GF-D8 (cell line): ENCODE results near the gene CCDC86.

Experiments
- DNase-seq: peaks from one replicate; lab custom pipeline; 2025; lab: John Stamatoyannopoulos, UW

The CCDC86 gene

DNA sequence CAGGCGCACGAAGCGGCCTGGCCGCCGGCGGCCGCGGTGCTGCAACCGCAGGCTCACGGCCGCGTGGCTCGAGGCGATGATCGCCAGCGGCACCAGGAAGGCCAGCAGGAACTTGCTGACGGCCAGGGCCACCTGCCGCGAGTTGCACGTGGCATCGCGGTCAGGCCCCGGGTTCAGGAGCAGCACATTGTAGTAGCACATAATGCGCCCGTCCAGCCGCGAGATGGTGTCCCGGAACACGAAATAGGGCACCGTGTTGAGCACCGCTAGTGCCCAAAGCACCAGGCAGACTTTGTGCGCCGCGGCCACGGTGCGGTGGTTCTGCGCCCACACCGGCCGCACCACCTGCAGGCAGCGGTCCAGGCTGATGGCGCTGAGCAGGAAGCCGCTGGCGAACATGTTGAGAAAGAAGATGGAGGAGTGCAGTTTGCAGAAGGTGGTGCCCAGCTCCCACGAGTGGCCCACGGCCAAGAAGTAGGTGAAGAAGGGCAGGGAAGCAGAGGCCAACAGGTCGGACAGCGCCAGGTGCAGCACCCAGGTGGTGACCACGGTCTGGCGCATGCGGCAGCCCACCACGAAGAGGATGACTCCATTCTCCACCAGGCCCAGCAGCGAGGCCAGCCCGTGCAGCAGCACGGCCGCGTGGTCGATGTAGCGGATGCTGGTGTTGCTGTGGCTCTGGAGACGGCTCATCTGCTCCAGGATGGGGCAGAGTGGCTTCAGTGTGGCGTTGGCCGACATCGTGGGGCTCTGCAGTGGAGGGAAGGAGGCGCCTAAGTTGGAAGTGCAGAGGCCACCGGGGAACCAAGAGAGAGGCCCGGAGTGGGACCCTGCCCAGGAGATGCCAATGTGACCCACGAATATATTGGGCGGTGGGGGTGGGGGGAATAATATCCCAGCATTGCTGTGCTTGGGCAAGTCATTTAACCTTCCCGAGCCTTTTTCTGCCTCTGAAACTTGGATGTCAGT, 11.4 kb downstream of the CCDC86 start:
- no peak for DNase-seq

DNA sequence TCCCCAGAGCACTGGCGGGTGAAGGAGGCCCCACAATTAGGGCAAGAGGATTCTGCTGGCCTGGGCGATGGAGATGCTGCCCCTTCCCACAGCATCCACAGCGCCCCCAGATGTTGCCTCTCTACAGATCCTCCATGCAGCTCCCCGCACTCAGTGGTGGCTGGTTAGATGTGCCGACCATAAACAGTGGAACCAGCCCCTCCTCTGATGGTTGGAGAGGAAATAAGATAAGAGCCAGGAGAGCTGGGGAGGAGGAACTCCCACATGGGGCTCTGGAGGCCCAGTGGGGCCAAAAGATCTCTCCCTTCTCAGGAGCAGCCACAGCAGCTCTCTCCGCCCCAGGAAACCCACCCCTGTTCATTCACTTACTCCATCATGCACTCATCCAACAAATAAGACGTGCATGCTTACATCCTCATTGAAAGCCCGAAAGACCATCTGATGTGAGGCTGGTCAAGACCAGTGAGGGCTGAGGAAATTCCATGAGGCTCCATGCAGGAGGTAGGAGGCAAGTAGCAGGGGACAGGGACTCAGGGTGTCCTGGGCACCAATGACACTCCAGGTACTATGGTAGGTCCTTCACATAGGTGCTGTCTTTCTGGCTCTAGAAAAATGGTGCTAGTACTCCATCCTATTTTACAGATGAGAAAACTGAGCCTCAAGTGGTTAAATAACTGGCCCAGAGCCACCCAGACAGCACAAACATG, 12.4 kb downstream of the CCDC86 start:
- peak; percentile 73 for DNase-seq

DNA sequence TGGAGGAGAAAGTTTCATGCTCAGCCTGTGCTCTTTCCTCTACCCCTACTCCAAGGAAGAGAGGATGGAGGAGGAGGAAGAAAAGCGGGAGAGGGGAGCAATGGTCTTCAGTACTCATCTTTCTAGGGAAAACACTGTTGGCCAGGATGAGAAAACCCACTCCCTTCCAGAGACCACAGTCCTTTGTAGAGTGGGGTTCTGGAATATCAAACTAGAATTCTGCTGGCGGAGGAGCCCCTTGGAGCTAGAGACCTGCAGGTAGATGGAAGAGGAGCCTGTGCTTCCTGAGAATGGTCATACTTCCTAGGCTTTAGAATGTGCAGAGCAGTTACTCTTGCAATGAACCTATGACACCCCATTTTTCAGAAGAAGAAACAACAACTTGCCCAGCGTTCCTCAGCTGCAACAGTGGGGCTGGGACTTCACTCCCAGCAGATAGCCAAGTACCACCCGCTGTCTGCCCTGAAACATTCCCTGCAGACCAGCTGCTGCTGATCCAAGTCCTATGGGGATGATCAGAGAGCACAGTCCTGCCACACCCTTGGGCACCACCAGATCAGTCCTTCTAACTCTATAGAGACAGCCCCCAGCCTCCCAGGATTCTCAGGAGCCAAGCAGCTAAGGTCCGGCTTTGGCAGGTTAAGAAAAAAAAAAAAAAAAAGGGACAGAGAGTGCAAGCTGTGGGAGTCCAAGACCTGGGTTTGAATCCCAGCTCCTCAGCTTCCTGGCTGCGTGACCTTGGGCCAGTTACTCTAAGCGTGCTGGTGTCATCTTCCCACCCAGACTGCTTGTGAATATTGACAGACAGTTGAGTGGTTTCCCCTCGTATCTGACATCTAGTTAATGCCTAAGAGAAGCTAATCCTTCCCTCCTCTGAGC, 13.2 kb downstream of the CCDC86 start:
- no peak for DNase-seq

DNA sequence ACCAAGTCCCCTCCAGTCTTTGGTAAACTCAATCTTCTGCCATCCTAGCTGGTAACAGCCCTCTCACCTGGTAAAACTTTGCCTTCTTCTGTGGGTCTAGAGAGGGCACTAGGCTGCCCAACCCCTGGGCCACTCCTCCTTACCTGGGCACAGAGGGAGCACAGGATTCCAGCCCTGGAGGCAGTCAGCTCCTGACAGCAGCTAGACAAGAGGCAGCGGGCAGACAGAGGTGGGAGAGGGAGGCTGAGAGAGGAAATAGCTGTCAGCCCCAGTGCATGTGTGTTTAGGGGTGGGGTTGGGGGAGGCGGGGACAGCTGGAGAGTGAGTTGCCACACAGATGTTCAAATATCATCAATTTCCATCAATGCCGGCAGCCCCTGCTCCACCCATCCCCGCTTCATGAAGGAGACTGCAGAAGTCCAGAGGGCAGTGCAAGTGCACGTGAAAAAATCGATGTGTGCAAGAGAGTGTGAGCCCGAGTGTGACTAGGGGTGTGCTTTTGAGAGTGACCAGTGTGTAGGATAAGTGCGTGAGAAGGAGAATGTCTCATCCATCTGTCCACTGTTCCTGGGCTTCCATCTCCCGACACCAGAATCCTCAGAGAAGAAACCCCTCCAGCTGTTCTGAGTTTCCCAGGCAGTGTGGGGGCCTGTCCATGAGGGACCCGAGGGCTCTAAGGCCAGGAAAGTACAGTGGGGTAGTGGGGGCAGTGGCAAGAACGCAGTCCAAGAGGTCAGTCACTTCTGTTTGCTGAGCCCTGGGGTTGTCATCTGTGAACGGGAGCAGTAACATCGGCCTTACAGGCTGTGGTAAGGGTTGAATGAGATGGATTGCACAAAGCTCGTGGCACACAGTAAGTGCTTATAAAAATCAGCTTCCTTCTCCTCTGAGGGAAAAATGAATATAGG, 14.1 kb downstream of the CCDC86 start, which contains the start of gene PTGDR2:
Gene PTGDR2 (minus strand): TSS at position 225 of the 908 bp plus-strand sequence. CDS start 2,228 bp downstream, outside the sequence.
- DNase-seq = peak; percentile 35

DNA sequence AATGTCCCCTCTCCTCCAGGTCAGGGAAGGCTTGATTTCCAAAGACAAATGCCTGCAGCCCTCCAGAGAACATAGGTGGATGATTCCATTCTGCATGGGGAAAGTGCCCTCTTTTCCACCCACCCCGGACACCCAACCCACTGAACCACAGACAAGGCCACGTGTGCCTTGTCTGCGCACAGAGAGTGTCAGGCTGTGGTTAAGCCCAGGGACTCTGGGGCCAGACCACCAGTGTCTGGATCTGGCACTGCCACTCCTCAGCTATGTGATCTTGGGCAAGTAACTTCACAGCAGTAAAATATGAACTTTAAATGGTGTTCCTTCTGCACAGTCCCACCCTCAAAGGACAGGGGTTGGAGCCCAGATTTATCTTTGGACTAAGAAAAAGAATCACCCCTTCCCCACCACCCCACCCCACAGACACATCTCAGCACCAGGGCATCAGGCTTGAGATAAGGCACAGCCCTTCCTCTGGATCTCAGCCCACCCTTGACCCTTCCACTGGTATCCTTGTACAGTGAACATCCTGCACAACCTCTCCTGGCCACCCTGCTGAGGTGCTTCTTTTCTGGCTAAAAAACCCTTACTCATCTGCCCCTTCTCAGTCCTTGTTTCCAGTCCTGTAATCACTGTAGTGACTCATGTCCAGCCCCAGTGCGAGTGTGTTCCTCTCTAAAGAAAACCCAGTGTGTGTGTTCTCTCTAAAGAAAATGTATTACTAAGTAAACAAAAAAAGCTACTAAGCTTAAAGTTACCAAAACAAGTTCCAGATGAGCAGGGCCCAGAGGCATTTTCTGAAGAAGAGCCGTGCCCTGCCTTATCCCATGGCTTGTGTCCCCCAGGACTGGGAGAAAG, 15.7 kb downstream of the CCDC86 start:
- DNase-seq = no peak

DNA sequence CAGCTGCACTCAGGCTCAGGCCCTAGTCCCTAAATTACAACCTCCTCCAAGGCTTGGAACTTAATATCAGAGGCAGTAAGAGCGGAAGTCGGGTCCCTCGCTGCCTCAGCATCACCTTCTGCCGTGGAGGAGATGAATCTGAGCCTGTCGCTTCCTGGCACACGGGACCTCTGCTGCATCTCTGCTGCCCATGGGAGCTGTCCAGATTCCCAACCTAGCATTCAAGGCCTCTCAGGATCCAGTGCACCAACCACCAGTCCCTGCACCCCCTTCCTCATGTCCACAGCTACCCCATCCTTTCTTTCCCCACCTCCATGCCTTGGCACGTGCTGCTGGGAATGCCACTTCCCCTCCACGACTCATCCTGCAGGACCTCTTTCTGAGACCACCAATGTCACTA, 16.3 kb downstream of the CCDC86 start:
- DNase-seq = no peak

DNA sequence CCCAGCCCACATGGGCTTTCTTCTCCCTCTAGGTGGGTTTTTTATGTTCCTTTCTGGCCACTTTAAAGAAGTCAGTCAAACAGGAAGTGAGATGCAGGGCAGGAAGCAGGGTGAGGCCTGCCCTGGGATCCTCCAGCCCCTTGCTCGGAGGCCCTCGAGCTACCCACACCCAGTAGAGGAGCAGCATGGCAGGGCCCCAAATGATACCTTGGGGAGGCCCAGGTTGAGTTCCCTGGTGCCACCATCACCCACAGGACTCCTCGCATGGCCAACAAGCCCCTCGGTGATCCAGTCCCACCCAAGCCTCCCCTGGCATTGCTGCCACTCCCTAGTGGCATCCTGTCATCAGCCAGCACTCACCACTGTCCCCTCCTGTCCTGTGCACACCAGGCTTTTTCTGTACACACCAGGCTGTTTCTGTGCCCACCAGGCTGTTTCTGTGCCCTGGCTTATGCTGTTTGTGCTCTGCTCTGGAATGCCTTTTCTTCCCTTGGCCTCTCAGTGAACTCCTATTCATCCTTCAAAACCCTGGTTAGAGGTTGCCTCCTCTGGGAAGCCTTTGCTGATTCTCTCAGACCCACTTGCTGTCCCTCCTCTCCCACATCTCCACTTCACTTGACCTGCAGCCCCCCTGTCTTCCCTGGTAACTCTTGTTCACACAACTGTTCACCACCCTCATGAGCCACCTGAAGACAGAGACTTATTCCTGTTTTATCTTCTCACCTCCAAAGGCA, 17.0 kb downstream of the CCDC86 start:
- DNase-seq = no peak

DNA sequence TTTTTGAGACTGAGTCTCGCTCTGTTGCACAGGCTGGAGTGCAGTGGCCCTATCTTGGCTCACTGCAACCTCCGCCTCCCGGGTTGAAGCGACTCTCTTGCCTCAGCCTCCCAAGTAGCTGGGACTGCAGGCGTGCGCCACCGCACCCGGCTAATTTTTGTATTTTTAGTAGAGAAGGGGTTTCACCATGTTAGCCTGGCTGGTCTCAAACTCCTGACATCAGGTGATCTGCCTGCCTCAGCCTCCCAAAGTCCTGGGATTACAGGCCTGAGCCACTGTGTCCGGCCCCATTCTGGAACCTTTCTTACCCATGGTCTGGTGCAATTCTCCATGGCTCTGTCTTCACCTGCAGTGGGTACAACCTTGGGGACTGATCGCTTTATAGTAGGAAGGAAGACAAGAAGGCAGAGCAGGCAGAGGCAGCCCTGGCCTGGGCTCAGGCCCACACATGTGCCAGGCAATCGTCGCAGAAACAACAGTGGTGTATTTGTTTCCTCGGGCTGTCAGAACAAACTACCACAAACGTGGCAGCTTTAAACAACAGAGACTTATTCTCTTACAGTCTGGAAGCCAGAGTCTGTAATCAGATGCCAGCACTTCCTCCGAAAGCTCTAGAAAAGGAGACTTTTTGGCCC, 17.8 kb downstream of the CCDC86 start:
- DNase-seq = no peak

DNA sequence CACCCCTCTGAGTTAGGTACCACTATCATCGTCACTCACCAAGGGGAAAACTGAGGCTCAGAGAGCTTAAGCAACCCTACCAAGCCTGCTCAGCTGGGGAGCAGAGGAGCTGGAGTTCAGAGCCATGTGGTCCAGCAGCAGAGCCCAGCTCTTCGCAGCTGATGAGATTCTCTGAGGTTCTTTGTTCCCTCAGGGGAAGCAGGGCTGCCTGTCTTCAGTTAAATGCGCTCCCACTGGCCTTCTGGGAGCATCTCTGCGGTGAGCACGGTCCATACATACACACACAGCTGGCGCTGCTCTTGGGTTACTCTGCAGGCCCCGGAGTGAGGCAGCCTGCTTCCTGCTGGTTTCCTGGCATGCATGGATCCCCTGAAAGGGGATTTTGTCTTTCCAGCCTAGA, 19.0 kb downstream of the CCDC86 start:
- no peak for DNase-seq

DNA sequence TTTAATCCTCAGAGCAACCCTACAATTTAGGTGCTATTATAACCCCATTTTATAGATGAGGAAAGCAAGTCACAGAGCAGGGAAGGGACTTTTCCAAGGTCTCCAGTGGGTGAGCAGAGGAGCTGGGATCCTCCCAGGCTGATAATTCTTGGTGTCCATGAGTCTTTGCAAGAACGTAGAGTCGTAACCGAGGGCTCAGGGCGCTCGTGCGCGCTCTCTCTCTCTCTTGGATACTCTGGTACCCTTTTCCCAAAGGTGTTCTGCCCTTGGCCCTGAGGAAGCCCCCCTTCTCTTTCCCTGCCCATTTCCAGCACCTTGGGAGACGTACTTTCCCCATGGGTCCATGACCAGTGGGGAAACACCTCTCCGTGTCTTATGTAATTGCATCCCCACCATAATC, 20.3 kb downstream of the CCDC86 start:
- no peak for DNase-seq

DNA sequence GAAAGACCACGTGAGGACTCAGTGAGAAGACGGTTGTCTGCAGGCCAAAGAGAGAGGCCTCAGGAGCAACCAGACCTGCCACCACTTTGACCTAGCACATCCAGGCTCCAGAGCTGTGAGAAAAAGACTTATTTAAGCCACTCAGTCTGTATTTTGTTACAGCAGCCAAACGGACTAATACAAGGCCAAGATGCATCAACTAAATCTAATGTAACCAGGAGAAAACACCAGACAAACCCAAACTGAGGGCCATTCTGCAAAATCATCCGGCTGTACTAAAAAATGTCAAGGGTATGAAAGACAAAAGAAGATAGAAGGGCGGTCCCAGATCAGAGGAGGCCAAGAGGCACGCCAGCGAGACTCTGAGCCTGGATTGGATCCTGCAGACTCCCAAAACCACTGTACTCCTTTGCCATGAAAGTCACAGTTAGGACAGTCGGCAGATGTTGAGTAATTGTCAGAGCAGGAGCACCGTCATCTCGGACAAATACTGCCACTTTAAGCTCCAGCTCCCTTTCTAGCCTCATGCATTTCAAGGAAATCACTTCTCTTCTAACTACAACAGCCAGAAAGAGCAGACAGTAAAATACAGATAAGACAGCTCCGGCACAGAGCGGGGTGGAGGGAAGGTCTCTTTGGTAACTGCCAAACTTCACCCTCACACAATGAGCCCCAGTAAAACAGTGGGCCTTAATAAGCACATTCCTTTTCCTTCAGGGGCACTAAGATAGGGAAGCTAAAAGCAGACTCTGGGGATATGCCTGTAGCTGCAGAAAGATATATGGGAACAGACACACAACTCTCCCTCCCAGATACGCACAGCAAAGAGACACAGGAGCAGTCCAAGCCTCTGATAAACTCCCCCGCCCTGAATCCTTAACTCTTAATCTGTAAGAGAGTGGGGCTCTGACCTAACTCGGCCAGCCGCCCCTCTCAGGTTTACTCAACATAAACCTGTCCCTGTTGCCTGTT, 21.9 kb downstream of the CCDC86 start:
- DNase-seq = no peak

DNA sequence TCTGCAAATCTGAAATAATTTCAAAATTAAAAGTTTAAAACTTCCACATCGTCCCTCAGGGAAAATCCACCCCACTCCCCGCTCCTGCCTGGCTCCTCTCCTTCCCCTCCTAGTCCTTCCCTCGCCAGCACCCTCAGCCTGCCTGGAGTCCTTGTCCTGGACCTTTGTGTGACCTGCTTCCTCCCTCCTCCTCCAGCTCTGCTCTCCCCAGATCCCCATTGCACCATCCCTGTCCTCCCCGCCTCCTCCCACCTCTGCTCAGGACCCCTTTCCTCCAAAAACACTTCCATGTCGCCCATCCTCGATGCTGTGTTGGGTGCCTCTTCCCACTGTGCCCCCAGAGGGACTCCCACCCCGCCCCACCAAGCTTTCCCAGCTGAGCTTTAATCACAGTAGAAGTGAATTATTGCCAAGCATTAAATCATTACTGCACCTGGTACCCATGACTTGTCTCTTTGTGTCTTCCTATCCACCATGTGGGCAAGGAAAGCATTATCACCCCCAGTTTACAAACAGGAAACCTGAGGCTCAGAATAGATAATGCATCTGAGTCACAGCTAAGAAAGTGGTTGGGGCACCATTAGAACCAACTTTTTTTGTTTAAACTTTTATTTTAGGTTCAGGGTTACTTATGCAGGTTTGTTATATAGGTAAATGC, 23.1 kb downstream of the CCDC86 start:
- no peak for DNase-seq

DNA sequence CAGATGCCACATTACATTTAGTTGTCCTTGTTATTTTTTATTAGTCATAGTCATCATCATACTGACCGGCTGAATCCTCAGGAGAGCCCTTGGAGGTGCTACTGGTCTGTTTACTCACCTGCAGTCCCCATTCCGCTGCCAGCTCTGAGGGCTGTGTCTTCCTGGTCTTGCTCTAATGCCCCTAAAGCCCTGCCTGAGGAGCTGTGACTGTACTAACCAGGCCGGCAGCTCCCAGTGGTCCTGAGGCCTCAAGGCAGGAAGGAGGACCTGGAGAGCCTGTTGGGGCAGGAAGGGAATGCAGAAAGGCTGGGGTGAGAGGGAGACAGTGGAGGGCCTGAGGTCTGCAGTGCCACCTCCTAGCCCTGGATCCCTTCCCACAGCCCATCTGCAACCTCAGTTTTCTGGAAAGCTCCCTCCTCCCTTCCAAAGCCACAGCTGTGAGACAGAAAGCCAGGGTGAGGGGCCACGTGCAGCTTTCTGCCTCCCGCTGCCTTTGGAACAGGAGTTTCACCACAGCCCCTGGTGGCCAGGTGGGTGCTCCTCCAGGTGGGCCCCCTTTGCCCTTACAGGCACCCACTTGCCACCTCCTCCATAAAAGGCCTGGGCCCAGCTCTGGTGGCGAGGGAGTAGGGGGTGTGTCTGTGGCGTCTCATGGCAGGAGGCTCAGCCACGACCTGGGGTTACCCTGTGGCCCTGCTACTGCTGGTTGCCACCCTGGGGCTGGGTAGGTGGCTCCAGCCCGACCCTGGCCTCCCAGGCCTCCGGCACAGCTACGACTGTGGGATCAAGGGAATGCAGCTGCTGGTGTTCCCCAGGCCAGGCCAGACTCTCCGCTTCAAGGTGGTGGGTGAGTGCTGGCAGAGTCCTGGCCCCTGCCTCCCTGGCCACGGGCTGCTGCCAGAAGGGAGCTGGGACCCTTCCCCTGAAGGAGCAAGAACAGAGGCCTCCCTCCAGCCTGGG, 25.3 kb downstream of the CCDC86 start, which contains the start of gene ZP1:
Gene ZP1 (plus strand): TSS at position 632 of the 960 bp plus-strand sequence. CDS start 20 bp downstream, at position 652.
- DNase-seq = no peak

DNA sequence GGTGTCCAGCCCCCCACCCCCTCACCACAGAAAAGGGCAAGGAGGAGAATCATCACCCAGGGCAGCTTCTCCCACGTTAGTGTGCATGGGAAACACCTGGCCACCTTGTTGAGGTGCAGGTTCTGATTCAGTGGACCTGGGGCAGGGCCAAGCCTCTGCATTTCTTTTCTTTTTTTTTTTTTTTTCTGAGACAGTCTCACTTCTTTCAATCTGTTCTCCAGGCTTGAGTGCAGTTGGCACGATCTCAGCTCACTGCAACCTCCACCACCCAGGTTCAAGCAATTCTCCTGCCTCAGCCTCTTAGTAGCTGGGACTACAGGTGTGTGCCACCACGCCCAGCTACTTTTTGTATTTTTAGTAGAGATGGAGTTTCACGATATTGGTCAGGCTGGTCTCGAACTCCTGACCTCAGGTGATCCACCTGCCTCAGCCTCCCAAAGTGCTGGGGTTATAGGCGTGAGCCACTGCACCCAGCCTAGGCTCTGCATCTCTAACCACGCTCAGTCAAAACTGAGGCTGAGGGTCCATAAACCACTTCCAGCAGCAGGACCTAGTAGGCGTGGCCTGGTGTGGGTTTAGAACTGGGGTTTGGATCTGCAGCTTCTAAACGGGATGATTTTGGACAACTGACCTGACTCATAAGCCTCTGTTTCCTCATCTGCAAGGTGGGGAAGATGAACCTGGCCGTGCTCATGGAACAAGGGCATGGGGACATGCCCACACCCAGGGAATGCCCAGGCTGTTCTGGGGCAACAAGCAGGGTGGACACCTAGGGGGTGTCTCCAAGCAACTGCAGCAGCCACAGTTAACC, 26.2 kb downstream of the CCDC86 start:
- no peak for DNase-seq
